Adipose tissue (tissue), 3 donors: Measurements from ENCODE around the gene DHFR2. TPM values are rescaled to one million over a fixed set of nuclear protein-coding genes. Genes with fewer than 3 reads are reported as not detected.

ENCODE experiments used
- H3K27ac ChIP-seq: one replicate; pipeline ENCODE4 v1.5.1; 2013; ENCODE audit warnings: low read depth, low read length
- WGBS, 3 donors: extraction: QIAGEN DNeasy Blood & Tissue Kit; methylation state at CpG; one replicate each; pipeline ENCODE4 v1.1.7; 2013; 5-methylcytosine and 5-hydroxymethylcytosine counted together
- polyA plus RNA-seq, 3 donors: library from polyadenylated mRNA; stranded (reverse); fragments of 200-250 nt; gene quantifications; one replicate each; pipeline ENCODE4 v1.2.3, GENCODE V29; 2013
- donor health status: healthy with polysubstance abuse.
- donor health status: Bipolar disorder and iron deficiency.
- donor health status: healthy.

DHFR2 gene
- polyA plus RNA-seq, 3 donors = 2.4 to 3.0 (median 2.9) TPM

GRCh38 chr3:94020293-94020692, 42.4 kb downstream of the DHFR2 start:
- WGBS, 3 donors = 49 to 88% (median 82%) methylated on average over 3 of the region's 3 CpGs
- H3K27ac ChIP-seq = no peak overlapping the region

- 81 to 90% (median 85%) methylated on average over 2 of the region's 2 CpGs for WGBS, 3 donors
- H3K27ac ChIP-seq = no peak overlapping the region
Measured at GRCh38 chr3:94019659-94020058, 43.1 kb downstream of the DHFR2 start.

DNA sequence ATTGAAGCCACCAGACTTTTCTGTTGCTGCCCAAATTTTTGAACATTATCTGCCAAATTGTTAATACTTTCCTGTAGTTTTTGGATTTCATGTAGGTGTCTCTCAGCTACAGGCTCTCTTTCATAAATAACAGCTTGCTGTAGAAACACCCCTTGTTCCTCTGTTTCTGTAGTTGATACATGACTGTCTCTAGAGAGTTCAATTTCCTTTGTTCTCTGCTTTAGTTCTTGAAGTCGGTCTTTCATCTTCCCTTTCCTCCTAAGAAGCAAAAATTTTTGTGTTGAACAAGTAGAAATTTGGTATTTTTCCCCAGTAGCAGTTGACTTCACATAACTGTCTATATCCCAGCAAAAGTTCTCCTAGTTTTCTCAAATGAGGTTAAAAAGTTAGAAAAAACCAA, 47.7 kb downstream of the DHFR2 start:
- WGBS, 3 donors = 78 to 91% (median 85%) methylated on average over 1 of the region's 1 CpG
- no peak overlapping the region for H3K27ac ChIP-seq

DNA sequence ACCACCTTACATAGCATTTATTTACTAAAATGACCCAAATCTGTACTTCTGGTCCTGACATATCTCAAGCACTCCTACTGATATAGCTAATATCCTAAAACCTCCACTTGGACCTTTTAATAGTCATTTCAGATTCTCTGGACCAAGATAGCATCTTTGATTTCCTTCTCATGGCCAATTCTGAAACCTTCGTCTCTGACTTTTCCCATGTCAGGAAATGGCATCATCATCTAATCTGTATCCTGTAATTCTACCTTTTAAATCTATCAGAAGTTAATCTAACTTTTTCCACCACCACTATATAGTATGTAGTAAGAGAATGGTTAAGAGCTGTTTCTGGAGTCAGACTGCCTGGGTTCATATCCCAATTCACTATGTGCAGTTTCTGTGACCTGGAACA, 50.5 kb downstream of the DHFR2 start:
- 51 to 84% (median 61%) methylated on average over 1 of the region's 1 CpG for WGBS, 3 donors
- no peak overlapping the region for H3K27ac ChIP-seq

DNA sequence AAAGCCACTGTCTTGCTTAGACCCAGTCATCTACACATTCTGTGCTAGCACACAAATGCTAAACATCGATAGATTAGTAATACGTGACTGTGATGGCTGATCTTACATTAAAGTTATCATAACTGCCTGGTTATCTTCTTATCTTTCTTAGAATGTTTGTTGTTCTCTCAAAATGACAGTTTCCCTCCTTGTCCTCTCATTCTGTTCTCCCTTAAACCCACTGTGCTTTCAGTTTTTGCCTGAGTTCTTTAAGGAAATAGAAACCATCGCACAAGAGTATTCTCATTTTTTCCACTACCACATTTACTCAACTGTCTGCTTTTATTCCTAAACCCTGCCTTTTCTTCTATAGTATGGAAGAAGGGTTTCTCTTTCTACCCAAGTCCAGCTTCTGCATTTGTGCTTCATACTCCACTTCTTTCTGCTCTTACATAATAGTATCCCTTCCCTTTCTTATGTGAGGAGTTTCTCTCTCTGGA, 51.4 kb downstream of the DHFR2 start:
- H3K27ac ChIP-seq = no peak overlapping the region
- 62 to 85% (median 84%) methylated on average over 3 of the region's 3 CpGs for WGBS, 3 donors

GRCh38 chr3:94009608-94010007, 53.1 kb downstream of the DHFR2 start:
- 93 to 99% (median 98%) methylated on average over 2 of the region's 2 CpGs for WGBS, 3 donors

DNA sequence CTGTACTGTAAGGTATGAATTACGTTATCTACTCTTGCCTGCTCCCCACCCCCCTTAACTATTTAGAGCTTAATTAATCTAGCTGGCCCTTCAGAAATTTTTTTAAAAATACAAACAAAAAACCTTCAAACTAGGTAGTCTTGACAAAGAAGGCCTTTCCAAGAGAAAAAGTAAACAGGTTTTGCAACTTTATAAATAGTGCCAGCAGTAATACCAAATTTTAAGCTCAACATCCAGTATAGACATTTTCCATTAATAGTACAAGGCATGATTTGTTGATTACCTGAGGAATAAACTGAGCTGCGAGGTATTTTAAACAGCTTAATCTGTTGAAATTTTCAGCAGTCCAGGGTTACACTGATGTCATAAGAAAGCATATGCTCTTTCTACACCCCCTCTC, 54.5 kb downstream of the DHFR2 start:
- no peak overlapping the region for H3K27ac ChIP-seq
- WGBS, 3 donors = 36 to 91% (median 79%) methylated on average over 2 of the region's 2 CpGs

More at GRCh38 chr3:94009608-94010007, 53.1 kb downstream of the DHFR2 start:
- no peak overlapping the region for H3K27ac ChIP-seq

Other genes starting within 250 kb of the DHFR2 start
- 10 to 100 TPM in 2 of 3 donors, 1 to 10 TPM in 1; 4.3 to 21.7 (median 18.3) TPM for gene PROS1, start 89.0 kb downstream of the DHFR2 start, polyA plus RNA-seq
- gene ARL13B, start 82.8 kb downstream of the DHFR2 start, polyA plus RNA-seq = 1 to 10 TPM; 2.1 to 6.4 (median 6.0) TPM
- 1 to 10 TPM in 1 of 3 donors, under 1 TPM in 1, not detected in 1; 0.30 to 3.9 TPM for gene STX19, start 34.3 kb downstream of the DHFR2 start, polyA plus RNA-seq
- gene NSUN3, start 145 bp upstream of the DHFR2 start, polyA plus RNA-seq = 1 to 10 TPM; 3.8 to 8.7 (median 3.9) TPM